HG02610 (cell line): ENCODE measurements around the gene PRG3.
"Not testable (repeated sequence)": the region's sequence is repeated elsewhere in the genome, so short reads cannot be mapped to it uniquely, and the experiment has no call there.

ENCODE experiments used
- ATAC-seq: cut with Tn5 transposase; IDR thresholded peaks from one replicate; pipeline ENCODE4 v1.9.1; 2021; ENCODE audit warnings: mild to moderate bottlenecking, moderate library complexity; ENCODE audit not compliant: unreplicated experiment

The PRG3 gene

DNA sequence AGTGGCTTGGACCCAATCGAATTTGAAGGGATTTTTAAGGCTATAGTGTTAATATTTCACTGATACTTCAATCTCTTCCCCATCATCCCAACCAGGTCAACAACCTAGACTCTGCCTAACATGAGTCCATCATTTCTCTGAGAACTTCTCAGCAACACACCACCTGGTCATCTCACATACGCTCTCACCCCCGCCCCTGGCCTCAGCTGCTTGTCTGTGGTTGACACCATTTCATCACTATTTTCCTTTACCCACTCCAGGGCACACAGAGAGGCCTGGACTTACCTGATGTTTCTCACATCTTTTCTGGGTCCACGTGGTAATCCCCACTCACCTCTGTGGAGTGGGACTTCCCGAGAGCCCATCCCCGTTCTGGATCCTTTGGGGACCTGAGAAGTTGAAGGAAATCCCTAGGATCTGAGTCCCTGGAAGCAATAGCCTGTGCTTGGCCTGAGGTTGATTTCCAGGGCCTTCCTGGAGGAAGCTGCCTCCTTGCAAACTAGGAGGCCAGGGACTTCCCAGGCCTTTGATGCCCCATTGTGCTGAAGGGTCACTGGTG is 39.6 kb downstream of the PRG3 start:
- ATAC-seq, result no peak

DNA sequence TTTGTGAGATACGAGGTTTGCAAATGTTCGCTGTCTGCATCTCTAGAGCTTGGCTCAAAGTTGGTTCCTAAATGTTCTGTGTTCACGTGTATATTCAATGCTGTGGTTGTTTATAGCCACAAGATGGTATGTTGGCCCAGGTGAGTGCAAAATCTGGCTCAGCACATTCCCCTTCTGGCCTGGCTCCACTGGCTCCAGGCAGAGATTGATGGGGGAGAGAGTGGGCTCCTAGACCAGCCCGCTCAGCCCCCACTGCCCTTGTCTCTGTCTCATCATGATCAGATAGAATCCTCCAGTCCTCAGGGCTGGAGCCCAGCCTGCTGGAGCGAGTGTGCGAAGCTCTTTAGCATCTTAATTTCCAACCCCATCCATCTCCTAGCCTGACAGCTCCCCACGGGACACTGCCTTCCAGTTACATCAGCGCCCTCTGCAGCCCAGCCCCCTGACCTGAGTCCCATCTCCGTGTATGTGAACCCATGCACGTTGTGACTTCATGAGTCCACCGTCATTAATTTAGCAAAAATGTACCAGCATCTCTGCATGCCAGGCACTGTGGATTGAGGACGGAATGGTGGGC is 40.8 kb downstream of the PRG3 start:
- no peak for ATAC-seq

DNA sequence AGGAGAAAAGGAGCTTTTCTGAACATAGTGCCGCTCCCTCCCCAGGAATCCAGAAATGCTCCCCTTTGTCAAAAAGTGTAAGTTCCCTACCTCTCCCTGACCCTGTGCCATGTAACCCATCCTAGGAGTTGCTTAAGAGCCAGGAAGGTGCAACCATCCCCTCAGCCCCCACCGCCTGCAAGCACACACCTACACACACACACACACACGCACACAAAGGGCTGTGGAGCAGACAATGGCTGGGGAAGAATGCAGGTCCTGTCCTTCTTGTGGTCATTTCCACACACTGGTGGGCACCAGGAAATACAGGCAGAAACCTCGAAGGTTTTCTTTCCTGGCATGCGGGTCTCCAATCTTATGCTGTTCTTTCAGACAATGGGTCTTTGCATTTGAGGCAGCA is 41.6 kb downstream of the PRG3 start:
- ATAC-seq, result no peak

DNA sequence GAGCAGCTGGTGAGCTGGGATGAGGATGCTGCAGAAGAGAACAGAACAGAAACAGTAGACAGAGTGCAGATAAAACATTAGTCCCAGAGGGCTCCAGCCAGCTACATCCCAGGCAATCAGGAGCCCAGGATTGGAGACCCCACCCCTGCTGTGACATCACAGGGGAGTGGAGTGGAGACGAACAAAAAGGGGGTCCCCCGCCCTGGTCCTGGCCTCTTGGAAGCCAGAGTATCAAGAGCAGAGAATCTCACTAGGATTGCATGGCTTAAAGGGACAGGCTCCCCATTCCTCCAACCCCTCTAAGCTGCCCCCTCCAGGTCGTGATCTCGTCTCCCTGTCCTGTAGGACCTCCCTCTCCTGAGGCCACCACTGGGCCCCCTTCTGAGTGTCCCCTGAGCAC is 42.8 kb downstream of the PRG3 start, which contains the start of gene P2RX3:
Gene P2RX3 (plus strand): TSS at position 211 of the 400 bp plus-strand sequence. CDS start 199 bp downstream, outside the sequence.
- no peak for ATAC-seq

DNA sequence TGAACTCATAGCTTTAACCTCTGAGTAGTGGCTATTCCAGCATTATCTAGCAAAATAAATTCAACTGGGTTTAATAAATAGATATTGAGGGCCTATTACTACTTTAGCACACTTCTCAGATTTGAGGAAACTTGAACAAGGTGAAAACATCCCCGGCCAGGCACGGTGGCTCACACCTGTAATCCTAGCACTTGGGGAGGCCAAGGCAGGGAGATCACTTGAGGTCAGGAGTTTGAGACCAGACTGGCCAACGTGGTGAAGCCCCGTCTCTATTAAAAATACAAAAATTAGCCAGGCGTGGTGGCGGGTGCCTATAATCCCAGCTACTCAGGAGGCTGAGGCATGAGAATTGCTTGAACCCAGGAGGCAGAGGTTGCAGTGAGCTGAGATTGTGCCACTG is 44.1 kb downstream of the PRG3 start:
- ATAC-seq, result not testable (repeated sequence)

DNA sequence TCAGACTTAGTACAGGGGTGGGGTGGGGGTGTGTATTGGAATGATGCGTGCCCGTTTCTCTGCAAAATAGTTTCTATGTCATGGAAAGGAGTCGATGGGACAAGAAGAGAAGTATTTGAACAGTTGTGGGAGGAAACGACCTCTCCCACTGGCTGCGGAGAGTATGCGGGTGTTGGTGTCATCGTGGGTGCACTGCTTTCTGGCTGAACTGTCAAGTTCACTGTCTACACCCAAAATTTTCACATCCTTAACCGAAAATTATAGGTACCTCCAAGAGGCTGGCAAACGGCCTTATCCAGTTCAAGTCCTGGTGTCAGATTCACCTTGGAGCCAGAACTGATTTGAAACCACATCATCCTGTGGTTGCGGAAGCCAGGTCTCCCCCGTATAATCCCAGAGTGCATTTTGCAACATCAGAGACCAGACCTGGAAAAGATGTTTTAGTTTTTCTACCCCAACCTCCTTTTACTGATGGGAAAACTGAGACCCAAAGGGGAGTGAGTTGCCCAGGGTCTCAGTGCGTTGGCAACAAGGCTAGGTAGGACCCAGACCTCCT is 44.8 kb downstream of the PRG3 start:
- ATAC-seq, result no peak

DNA sequence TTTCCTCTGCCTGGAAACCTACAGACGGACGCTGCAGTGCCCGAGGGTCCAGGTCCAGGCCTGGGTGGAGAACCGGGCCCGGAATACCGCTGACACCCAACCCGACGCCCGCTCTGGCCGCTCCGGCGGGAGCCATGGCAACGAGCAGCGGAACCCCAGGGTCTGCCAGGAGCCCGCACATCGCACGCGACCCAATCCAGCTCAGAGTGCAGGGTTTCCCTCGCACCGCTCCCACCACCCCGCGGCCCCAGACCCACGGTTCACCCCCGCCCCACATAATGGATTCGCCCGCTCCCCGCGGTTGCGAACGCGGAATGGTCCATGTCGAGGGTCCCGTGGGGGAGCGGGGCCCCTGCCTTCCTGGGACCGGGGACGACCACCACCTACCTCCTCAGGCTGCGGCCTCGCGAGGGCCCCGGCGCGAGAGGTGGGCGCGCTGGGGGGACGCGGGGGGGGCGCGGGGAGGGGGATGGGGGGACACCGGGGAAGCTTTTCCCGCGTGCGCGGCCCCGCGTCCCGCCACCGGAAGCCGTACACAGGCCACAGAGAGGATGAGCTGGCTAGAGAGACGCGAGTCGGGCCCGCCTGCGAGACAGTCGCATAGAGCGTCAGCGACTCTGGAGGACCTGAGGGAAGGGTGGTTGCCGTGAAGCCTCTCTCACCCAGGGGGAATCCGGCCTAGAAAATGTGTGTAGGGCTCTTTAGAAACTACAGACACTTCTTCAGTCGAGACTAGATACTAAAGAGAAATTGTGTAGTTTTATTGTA is 45.4 kb downstream of the PRG3 start, which contains the start of gene SSRP1:
Gene SSRP1 (minus strand): TSS at position 550 of the 768 bp plus-strand sequence. CDS start 771 bp downstream, outside the sequence.
- peak; percentile 99 for ATAC-seq

DNA sequence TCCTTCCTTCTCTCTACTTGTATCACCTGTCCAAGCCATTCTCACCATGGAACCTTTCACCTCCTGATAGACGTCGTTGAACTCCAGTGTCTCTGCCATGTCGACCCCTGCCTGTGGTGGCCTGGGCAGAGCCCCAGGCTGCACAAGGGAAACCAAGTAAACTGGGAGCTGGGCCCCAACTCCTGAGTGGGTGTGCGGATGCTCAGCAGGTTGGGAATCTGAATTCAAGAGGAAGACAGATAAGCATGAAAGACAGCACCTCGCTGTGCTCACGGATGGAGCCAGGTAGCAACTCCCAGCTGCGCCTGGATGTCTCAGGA is 46.0 kb downstream of the PRG3 start:
- no peak for ATAC-seq

DNA sequence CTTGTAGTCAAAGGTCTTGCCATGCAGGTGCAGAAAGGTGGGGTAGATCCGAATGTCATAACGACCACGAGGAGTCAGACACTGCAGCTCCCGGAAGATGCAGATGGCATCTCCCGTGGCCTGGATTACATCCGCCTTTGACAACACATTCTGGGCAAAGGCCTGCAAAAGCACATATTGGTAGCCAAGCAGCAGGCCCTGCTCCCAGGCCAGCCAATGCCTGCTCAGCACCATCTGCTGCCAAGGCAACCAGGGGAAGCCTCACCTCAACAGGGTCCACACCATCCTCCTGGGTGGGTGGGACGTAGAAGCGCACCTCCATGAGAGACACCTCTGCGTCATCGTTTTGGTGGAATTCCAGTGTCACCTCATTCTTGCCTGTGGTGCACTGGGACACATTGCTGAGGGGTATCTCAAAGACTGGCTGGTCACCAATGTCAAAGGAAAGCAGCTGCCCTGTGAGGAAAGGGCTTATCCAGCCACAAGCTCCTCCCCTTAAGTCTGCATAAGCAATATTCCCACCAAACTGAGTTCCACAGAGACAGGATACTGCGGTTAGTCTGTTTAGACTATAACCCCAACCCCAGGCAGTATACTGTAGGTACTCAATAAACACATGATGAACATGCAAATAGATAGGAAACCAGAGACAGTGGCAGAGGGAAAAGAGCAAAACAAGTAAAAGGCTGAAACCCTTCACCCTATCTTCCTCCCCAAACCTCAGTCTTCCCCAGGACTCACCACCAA is 48.1 kb downstream of the PRG3 start:
- ATAC-seq, result no peak

DNA sequence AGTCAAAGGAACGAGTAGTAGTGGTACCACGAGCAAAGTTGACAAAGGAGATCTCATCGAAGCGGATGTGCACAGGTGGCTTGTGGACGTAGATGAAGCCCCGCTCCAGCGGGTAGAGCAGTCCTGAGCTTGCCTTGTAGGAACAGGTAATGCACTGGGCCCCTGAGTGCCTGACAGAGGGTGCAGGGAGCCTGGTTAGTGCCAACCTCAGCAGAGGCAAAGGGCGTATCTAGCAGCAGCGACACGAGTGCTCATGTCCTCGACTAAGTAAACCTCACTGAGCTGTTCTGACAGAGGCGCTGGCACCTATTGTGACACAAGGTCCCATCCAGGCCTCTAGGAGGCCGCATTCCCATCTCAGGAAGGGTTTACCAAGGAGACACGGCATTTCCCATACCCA is 49.2 kb downstream of the PRG3 start:
- no peak for ATAC-seq

DNA sequence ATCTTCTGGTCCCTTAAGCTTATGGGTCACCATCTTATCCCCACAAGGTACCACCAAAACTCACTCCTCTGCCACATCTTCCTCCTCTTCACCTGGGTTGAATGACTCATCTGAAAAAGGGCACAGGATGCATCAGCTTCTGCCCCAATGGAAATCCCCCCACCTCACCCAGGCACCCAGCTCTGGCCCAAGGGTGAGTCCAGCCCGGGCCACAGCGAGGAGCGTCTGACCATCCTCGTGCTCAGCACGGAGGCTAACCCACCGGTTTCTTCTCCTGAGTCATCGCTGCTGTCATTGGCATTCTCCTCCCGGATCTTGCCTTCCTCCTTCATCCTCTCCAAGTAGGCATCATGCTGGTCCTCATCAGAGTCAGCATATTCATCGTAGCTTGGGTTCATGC is 50.9 kb downstream of the PRG3 start:
- no peak for ATAC-seq

DNA sequence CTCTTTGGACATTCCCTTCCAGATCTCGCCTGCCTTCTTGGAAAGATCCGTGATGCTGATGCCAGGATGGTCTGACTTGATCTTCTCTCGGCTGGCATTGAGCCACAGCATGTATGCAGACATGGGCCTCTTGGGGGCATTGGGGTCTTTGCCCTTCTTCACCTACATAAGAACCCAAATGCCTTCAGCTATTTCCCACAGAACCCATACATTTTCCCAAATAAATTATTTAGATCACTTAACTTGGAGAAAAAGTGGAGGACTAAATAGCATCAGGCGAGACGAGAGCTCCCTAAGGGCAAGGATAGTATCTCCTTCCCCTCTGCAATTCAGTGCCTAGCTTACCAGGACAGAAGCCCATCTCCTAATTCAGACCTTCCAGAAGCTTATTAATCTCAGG is 53.2 kb downstream of the PRG3 start:
- no peak for ATAC-seq
